GM21381 (cell line): ENCODE data around the gene RS1.

Source experiments
- ATAC-seq: cut with Tn5 transposase; IDR thresholded peaks from one replicate; pipeline ENCODE4 v1.9.1; 2021; ENCODE audit warnings: mild to moderate bottlenecking, moderate library complexity; ENCODE audit not compliant: unreplicated experiment

The RS1 gene

DNA sequence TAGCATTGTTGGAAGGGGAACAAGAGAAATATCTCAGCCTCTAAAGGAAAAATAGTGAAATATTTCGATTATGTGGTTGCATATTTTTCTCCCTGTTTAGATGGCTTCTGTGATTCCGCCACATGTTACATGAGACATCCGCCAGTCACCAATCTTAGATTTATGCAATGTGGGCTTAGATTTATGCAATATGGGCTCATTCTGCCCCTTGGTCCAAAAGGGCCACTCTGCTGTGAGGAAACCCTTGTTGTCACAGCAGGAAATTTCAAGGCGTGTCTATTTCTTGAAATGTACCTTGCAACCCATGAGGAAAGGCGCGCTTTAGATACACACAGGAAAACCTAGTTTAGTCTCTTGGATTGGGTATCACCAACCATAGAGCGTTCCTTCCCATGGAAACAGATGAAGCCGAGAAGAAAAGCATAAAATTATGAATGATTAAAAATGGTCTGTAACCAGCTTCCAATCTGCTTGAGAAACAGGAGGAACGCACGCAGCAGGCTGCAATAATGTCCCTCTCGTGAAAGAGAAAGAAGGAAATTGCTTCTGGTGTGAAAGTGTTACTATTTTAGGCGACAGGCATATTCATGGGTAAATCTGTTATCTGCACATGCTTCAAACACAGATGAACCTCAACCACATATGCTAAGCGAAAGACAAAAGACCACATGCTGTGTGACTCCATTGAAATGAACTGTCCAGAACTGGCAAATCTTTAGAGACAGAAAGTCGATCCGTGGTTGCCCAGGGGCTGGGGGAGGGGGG lies 3.7 kb downstream of the RS1 start:
- no peak for ATAC-seq

DNA sequence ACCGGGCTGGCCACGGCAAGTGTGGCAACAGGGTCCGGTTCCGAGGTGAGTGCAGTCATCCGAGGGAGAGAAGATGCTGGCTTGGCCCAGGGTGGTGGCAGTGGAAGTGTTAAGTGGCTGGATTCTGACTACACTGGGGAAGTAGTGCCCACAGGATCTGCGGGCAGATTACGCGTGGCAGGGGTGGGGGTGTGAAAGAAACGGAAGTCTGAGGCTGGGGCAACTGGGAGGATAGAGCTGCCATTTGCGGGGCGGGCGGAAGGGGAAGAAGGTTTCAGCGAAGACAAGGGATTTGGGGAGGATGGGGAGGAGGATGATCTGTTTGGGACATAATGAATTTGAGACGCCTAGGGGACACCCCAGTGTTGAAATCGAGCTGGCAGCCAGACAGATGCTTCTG lies 5.3 kb downstream of the RS1 start:
- ATAC-seq = no peak

DNA sequence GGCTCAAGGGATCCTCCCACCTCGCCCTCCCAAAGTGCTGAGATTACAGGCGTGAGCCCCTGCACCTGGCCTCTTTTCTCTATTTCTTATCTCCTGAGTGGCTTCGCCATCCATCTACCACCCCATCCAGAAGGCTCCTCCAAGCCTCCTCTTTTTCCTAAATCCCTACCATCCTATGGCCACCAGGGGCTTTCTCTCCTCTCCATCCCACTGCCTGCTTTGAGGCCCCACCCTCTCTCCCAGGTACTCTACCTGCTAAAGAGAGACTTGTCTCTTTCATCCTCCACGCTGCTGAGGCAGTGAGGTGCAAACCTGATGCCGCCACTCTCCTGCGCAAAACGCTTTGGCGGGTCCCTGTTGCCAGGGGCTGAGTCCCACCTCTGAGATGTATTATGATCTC lies 7.0 kb downstream of the RS1 start:
- ATAC-seq = no peak

DNA sequence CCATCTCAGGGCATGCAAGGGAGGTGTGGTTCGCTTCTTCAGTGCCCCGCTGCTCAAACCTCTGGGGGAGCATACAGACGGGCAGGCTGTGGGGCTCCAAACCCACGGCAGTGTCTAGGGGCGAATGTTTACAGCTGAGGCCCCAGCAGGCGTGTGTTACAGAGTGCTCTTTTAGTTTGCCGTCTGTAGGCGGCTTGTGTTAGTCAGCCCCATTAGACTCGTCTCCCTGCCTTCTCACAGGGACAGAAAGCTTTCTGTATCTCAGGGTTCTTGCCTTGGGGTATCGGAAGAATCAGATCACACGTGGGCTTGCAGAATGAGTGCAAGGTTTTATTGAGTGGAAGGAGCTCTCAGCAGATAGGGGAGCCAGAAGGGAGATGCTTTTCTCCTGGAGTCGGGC lies 10.6 kb downstream of the RS1 start:
- ATAC-seq = no peak

DNA sequence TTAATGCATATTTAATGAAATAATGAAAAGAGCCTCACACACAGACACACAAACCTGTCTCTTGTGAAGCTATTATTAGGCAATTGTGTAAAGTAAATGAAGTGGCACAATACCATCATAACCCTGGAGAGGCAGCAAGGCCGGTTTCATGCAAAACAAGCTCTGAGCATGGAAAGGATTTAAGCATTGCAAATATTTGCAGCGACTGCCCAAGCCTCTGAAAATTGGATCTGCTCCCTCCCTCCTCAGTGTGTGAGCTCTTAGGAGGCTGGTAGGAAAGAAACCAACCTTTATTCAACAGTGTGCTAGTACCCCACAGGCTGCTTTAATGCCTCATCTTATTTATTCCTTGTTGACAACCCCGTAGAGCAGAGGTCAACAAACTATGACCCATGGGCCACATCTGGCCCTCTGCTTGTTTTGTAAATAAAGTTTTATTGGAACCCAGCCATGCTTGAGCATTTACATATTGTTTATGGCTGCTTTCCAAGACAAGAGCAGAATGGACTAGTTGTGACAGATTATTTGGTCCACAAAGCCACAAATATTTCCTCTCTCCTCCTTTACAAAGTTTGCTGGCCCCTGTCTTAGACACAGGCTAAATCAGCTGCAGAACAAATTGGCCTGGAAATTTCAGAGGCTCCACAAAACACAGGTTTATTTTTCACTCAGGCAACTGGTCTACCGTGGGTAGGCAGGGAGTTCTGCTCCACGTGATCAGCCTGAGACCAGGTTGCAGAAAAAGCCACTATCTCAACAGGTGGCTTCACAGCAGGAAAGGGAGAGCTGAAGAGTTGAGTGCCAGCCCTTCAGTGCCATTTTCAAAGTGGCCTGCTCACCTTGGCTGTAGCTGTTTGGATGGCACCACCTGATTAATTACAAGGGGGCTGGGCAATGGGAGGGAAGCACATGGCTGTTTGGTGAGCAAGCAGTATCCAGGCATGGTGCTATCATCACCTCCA lies 16.8 kb downstream of the RS1 start:
- no peak for ATAC-seq

DNA sequence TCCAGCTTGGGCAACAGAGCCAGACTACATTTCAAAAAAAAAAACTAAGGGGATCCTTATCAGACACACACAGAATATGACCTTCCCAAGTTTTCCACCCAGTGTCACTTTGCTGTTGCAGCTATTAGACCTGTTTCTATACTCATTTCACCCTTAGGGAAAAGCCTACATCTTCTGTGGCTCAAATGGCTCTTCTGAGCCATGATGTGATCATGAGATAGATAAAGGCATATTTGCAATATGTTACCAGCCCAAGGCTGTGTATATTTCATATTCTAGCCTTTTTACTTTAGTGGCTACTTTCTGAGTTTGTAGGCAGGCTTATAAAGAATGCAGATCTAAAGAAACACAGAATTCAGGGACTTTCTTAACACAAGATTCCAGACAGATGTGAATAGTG lies 19.3 kb downstream of the RS1 start:
- ATAC-seq = no peak

DNA sequence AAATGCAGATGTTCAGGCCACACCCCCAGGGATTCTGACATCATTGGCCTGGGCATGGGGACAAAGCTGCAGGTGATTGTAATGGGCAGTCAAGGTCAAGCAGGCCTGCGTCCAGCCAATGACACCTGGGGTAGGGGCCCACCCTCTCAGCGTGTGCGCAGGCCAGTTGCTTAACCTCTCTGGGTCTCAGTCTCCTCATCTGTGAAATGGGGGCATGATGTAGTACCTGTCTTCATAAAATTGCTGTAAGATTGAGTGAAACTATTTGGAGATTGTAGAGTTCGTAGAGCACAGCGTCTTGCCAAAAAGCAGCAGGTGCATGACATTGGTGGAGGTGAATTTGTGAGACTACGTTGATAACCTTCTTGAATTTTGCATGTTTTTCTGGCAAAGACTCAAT lies 21.2 kb downstream of the RS1 start:
- no peak for ATAC-seq

DNA sequence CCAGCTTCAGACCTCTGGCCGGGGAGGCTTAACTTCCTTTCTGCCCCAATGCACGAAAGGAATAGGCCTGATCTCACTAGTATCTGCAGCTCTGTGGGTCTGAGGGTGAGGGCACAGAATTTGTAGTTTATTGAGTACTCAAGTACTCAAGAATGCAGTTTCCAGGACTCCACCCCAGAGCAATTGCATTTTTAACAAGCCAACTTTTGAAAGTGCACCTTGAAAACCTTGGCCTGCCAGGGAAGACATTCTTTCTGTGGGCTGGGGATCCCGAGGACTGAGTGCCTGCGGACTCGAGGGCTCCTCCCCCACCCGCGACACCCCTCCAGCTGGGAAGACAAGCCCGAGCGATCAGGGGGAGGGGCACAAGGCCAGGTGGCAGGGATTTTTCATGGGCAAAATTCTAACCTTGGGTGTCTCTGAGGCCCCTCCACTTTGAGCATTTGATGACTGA lies 22.4 kb downstream of the RS1 start:
- no peak for ATAC-seq

DNA sequence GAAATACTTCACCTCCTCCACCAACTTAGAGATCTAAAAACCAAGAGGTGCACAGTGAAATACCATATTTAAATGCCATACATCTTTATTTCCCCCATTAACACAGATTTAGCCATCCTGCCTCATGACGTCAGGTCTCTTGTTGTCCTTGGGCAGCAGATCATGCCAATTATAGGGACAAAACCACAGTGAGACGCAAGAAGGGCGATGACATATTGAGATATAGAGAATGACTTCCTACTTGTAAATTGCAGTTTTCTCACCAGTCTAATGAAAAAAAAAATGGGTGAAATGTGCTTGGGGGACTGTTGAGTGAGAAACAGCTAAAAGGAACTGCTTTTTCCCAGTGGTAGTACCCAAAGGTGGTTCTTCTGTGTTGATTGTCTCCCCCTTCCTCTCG lies 24.3 kb downstream of the RS1 start:
- no peak for ATAC-seq

DNA sequence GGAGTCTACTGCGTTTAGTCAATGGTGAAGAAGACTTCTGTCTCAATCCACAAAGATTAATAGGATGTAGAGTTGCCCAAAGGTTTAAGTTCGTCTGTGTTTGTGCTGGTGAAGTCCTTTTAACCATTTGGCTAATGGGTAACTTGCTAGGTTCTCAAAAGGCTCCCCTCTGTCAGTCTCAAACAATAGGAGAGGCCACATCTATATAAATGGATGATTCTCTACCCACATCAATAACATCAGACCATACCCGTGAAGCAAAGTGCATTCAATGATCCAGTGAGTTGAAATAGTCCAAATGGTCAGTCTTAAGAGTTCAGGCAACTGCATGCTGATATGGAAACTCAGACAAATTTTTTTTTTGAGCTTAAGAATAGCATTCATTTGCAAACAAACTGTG lies 28.1 kb downstream of the RS1 start:
- ATAC-seq = no peak

DNA sequence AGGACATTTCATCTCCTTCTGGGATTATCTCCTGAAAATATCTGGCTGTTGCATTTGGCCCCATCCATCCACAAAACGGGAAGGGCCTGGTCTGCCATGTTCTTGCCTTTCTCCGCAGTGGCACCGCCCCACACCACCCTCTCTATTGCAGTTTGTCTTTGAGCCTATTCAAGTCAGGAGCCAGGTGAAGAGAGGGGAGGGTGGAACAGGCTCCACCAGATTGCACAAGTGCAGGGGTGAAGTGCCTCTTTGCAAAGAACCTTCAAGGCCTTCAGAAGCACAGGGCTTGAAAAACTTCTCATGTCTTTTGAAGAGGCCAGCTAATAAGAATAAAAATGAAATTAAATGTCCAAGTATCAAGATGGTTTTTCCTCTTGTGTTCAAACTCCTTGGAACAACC lies 28.7 kb downstream of the RS1 start:
- ATAC-seq = no peak

DNA sequence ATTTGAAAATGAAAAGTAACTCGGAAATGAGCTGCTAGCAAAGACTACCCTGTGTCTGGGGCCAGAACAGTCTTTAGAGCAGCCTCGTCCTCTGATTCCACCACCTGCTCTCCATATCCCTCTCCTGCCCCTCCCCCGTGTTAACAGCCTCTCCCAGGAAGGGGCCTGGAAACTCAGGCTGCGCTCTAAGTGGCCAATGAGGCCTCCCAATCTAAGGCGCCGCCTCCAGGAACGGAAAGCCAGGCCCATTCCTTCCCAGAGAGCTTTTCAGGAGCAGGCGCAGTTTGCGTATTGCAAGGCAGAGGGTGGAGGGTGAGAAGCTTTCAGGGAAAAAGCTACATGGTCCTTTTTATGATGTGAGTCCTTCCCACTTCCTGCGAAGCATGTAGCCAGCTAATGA lies 31.2 kb downstream of the RS1 start:
- ATAC-seq = no peak

DNA sequence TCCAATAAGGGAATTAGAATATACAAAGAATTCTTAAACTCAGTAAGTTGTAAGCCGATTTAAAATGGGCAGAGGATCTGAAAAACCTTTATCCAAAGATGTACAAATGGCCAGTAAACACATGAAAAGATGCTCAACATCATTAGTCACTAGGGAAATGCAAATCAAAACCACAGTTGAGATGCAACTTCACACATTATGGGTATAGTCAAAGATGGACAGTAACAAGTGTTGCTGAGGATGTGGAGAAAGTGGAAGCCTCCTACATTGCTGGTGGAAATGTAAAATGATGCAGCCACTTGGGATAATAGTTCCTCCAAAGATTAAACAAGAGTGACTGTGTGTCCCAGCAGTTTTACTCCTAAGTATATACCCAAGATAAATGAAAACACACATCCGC lies 32.6 kb downstream of the RS1 start:
- ATAC-seq = no peak

DNA sequence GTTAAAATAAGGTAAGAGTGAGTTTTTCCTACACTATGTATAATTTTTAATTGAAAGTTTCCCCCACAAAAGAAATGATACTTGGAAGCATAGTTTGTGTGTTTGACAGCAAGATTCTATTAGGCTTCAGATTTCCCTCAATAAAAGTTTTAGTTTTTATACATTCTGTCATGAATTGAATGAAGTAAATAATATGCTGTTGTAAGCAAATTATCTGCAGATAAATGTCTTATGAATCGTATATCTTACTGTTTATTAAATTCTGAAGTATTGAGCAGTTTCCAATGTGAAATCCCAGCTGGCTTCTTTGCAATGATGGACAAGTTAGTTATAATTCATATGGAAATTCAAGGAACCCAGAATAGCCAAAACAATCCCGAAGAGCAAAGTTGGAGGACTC lies 33.5 kb downstream of the RS1 start:
- ATAC-seq = no peak

DNA sequence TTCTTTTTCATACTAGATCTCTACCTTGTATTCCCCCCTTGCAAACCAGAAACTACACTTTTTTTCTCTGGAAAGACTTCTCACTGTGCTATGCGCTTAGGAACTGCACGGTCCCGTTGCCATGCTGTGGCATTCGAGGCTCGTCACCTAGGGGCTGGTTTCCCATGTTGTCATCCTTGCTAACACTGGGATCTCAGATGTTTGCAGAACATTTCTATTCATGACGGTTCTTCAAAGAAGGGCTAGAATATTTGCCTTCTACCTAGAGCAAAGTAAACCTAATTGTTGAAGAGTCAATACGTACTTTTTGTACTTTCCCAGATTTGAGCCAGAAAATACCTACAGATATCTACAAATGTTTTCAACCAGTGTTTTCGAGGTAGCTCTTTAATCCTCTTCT lies 41.0 kb downstream of the RS1 start:
- ATAC-seq = no peak

DNA sequence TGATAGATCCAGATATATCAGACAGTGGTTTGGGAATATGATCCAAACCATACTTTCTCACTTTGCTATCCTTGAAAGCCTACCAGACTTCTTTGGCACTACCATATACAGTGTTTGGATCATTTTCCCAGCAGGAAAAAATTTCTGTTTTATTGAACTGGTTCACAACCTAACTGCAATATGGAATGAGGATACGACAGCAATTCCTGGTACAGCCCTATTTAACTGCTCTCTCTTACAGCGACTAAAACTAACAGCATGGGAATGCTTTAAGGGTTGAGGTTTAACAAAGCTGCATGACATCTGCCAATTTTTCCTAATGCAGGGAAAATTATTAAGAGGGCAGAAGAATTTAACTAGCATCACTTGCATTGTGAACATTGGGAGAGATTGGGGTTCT lies 47.3 kb downstream of the RS1 start:
- no peak for ATAC-seq

DNA sequence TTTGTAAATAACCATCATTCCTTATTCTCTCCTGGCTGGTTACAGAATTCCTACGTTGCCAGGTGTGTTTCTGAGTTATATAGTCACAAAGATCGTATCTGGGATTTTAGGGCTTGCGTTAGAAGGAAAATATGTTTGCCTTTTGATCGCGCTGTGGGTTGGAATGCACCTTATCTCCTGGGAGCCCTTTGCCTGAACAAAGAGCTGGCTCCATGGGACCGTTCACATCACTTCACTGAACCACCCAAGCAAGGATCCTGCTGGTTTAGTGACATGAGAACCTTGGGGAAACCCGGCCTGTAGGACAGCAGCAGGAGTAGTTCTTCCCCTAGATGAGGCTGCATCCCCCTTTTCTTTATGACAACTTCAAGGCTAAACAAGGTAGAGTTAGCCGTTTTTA lies 51.6 kb downstream of the RS1 start:
- ATAC-seq = no peak

DNA sequence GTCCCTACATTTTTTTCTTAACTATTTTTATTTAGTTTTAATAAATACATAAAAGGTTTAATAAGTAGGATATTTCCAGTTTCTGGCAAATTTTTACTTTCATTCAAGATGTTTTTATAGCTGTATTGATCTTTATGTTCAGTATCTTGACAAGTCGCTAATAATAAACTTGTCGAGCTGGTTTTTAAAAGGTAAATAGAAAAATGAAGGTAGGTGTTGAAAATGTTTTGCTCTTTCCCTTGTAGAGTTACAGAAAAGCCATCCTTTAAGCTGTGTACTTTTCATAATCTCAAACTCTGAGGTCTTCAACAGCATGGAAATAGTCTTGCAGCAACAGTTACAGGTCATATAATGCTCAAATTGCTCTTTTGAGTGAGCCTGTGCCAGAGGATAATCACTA lies 52.6 kb downstream of the RS1 start:
- ATAC-seq = no peak

DNA sequence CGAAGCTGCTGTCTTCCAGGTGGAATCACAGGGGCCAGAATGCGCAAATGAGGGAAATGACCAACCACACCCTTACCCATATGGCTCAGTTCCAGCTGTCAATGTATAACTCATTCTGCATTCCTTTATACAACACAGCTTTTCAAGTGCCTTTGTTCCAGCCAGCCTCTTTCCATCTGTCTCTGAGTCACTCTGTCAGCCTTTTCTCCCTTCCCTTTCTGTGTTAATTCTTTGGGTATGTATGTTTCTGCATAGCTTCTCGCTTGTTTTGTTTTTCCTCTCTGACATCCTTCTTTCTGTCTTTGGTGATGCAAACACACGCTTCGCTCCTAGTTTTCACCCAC lies 54.5 kb downstream of the RS1 start:
- no peak for ATAC-seq

DNA sequence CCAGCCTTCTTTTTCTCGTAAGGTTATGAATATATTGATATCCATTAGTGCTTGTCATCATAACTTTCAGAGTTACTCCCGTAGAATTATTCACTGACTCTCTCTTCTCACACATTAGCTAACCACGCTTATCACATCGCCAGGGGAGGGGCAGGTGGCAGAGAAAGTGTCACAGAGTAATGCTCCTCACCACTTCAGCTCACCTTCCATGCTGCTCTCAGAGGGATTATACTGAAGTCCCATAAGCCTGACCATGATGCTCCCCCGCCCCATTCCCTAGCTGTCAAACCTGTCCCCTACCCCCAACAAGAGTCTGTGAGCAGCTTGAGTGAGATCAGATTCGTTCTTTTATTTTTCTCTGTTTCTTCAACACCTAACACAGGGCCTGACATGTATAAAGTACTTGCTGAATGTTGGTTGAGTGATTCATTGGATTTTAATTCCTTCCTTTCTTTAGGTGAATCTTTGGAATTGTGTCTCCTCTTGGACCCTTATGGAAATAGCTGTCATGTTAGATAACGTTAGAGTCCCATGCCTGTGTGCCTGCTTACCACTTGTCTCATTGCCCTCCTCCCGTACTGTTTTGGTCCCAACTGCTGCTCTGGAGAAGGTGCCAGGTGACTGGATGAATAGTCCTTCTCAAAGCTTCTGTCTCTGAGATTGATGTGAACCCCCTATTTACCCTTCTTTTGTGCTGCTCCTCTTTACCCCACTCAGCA lies 55.1 kb downstream of the RS1 start:
- ATAC-seq = no peak

DNA sequence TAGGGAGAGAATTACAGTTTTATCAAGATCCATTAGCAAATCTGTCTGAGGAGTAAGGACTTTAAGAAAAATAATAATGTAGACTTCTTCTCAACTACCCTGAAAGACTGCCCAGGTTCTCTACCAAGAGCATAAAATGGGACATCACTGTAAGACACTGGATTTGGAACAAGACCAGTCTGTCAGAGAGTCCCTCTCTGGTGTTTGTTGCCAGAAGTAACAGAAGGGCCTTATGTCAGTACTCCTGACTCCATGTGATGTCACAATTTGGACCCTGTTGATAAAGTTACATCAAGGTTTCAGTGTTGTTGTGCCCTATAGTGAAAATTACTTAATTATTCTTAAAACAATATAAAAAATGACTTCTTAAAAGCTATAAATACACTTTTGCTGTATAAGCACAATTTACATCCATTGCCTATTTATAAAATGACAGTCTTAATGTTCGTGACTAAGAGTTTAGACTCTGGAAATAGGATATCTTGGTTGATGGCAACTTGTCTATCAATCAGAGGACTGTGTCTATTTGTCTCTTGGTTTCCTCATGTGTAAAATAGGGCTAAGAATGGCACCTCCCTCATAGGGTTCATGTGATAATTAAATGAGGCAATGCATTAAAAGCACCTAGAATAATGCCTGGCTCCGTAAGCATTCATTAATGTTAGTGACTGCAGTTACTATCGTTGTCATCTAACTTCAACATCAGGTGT lies 57.8 kb downstream of the RS1 start:
- no peak for ATAC-seq
